GM06990 (cell line): ENCODE measurements around the gene CACNA1C.
"Not testable (repeated sequence)": the region's sequence is repeated elsewhere in the genome, so short reads cannot be mapped to it uniquely, and the experiment has no call there.

Experiments
- DNase-seq: peaks from one replicate; pipeline ENCODE4 v3.0.0-alpha.2; 2011; ENCODE audit not compliant: insufficient read length; ENCODE audit errors: extremely low read depth
- H3K27me3 ChIP-seq: replicated peaks from 2 replicates; pipeline ENCODE4 v1.6.0; 2011; ENCODE audit warnings: low read length; ENCODE audit not compliant: control insufficient read depth, insufficient read depth
- H3K36me3 ChIP-seq: 2 replicates; pipeline ENCODE4 v1.5.1; 2011; ENCODE audit warnings: low read length; ENCODE audit not compliant: control insufficient read depth, insufficient read depth
- H3K4me3 ChIP-seq: replicated peaks from 2 replicates; pipeline ENCODE4 v1.5.1; 2011; ENCODE audit warnings: low read depth, mild to moderate bottlenecking, control low read depth, low read length
- TF ChIP-seq, protein P1 (sequence below): IDR thresholded peaks from 2 replicates; pipeline ENCODE4 v1.5.1; 2011; ENCODE audit warnings: low read length, control low read depth, mild to moderate bottlenecking, inconsistent platforms; ENCODE audit not compliant: insufficient read depth, poor library complexity, severe bottlenecking

The CACNA1C gene

DNA sequence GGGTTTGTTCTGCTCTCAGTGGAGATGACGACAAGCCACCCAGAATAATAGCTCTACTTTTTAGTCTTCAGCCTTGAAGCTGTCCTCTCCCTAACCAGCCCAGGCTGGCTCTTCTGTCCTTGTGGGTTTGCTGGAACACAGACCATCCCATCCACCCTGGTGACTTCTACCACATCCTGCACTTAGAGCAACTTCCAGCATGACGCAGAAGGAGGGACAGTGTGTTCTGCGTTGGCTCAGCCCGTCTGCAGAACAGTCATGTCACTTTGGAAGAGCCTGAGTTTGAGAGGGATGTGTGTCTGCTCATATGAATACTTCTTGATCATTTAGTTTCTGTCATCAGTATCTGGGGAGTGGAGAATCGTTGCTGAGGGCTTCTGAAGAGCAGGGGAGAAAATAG, 198.0 kb downstream of the CACNA1C start:
- H3K36me3 ChIP-seq = no peaks in the 10 kb centered on the region
- no peaks in the 10 kb centered on the region for H3K27me3 ChIP-seq
- no peak overlapping the region for H3K4me3 ChIP-seq
- TF ChIP-seq, protein P1, sequence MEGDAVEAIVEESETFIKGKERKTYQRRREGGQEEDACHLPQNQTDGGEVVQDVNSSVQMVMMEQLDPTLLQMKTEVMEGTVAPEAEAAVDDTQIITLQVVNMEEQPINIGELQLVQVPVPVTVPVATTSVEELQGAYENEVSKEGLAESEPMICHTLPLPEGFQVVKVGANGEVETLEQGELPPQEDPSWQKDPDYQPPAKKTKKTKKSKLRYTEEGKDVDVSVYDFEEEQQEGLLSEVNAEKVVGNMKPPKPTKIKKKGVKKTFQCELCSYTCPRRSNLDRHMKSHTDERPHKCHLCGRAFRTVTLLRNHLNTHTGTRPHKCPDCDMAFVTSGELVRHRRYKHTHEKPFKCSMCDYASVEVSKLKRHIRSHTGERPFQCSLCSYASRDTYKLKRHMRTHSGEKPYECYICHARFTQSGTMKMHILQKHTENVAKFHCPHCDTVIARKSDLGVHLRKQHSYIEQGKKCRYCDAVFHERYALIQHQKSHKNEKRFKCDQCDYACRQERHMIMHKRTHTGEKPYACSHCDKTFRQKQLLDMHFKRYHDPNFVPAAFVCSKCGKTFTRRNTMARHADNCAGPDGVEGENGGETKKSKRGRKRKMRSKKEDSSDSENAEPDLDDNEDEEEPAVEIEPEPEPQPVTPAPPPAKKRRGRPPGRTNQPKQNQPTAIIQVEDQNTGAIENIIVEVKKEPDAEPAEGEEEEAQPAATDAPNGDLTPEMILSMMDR = no peak
- DNase-seq = no peak

DNA sequence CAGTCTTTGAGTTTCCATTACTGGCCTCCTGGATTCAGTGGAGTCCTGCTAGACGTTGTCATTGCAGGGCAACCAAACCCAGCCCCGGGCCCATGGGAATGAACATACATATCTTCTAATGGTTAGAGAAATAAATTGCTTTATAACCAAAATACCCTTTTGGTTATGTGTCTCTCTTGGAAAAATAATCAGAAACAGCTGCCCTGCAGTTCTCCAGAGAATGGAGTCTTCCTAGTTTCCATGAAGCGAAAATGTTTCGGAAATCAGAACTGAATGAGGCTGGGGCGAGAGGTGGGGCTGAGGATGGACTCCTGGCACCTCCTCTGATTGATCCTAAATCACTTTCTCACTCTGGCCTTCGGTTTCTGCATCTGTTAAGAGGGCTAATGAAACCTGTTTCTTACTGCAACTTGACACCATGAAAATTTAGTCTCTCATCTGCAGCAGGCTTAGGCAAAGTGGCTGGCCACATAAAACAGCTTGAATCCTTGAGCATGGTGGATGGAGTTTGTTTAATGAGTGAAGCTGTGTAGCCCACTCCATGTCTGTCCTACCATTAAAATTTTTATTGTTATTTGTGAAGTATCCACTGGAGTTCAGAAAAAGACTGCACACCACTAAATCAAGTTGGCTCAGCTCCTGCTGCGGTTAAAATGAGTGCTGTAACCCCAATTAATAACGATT, 198.9 kb downstream of the CACNA1C start:
- no peak overlapping the region for H3K4me3 ChIP-seq
- DNase-seq = no peak
- TF ChIP-seq, protein P1 = no peak
- no peaks in the 10 kb centered on the region for H3K36me3 ChIP-seq
- no peaks in the 10 kb centered on the region for H3K27me3 ChIP-seq

DNA sequence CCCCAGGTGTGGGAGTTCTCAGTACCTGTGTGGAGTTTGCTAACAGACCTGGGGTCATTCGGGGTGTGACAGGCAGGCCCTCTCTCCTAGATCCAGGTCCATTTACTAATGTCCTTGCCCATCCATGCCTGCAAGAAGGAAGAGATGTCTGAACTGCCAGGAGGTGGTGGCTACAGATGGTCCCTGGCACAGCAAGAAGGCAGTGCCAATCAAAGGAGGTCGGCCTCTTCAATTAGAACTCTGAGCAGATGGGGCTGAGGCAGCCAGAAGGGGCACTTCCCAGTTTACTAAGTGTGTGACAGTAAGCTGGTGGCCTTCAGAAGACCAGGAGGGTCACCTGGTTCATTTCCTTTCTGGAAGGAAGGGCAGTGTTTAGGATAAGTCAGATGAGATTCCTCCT, 202.5 kb downstream of the CACNA1C start:
- Histone ChIP-seq H3K4me3 (no peak overlapping the region), H3K27me3 (no peaks in the 10 kb centered on the region), H3K36me3 (no peaks in the 10 kb centered on the region)
- TF ChIP-seq, protein P1 = no peak
- no peak for DNase-seq

DNA sequence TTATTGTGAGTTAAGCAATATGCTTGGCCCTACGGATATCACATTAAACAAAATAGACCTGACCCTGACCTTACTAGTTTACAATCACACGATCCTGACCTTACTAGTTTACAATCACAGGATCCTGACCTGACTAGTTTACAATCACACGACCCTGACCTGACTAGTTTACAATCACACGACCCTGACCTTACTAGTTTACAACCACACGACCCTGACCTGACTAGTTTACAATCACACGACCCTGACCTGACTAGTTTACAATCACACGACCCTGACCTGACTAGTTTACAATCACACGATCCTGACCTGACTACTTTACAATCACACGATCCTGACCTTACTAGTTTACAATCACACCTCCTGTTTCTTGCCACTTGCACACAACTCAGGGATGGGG, 202.9 kb downstream of the CACNA1C start:
- H3K4me3 ChIP-seq, H3K36me3 ChIP-seq, DNase-seq, H3K27me3 ChIP-seq: not testable (repeated sequence)

DNA sequence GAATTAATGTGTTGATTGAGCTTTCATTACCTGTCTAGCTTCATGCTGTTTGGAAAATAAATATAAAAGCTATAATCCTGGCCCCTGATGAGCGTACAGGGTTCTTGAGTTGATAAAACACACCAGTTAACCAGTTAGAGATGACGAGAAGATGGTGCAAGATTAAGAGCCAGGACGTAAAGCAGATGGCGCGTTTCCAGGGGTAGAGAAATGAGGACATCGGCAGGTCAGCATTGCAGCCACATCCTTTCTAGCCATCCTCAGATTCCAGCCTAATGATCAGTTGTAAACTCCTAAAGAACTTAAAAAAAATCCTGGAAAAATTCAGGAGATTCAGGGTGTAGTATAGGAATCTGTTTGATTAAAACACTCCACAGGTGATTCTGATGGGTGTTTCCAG, 203.7 kb downstream of the CACNA1C start:
- Histone ChIP-seq H3K36me3 (no peaks in the 10 kb centered on the region), H3K27me3 (no peaks in the 10 kb centered on the region), H3K4me3 (no peak overlapping the region)
- TF ChIP-seq, protein P1 = no peak
- DNase-seq = no peak

DNA sequence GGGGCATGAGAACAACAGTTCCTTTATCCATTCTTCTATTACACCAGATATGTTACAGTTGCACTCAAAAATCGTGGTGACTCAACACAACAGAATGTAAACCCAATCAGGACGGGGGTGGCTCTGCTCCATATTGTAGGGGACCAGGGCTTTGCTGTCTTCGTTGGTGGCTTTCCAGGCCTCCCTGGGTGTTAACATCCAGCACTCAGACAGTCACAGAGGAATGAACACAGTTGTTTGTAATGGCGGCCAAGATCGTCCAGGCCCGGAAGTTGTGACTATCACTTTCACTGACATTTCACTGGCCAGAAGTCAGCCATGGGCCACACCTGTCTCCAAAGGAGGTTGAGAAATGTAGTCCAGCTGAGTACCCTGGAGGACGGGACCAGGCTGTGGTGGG, 204.1 kb downstream of the CACNA1C start:
- H3K36me3 ChIP-seq = no peaks in the 10 kb centered on the region
- H3K27me3 ChIP-seq = no peaks in the 10 kb centered on the region
- H3K4me3 ChIP-seq = no peak overlapping the region
- TF ChIP-seq, protein P1 = no peak
- DNase-seq = no peak
